Keratinocyte (primary cell): ENCODE data around the gene JPT2. TPM values are rescaled to one million over a fixed set of nuclear protein-coding genes. Genes with fewer than 3 reads are reported as not detected.

Experiments
- DNase-seq: peaks from one replicate; pipeline ENCODE4 v3.0.0-alpha.2; 2011; ENCODE audit warnings: low read depth, missing footprints, low spot score
- FAIRE-seq: peaks from 2 replicates; lab custom pipeline; 2011; peaks lifted over from hg19 to GRCh38; lab: Jason Lieb, UNC
- H2AFZ ChIP-seq: 2 replicates; pipeline ENCODE4 v1.6.0; 2012; ENCODE audit warnings: low read length, control low read depth, inconsistent platforms; ENCODE audit not compliant: control insufficient read depth
- H3K27ac ChIP-seq: 2 replicates; pipeline ENCODE4 v1.5.1; 2011; ENCODE audit warnings: low read length; ENCODE audit not compliant: control insufficient read depth, insufficient read depth
- H3K27me3 ChIP-seq: 3 replicates; pipeline ENCODE4 v1.6.0; 2011; ENCODE audit warnings: low read length; ENCODE audit not compliant: control insufficient read depth, insufficient read depth; ENCODE audit errors: extremely low read depth
- H3K36me3 ChIP-seq, 2 experiments: 2 replicates in 1 of 2; 3 replicates in 1 of 2; pipeline ENCODE4 v1.5.1; 2011; ENCODE audit warnings: low read length in 2 of 2, mild to moderate bottlenecking in 1 of 2; ENCODE audit not compliant: control insufficient read depth in 2 of 2, insufficient read depth in 2 of 2; ENCODE audit errors: extremely low read depth in 1 of 2
- H3K4me1 ChIP-seq: 3 replicates; pipeline ENCODE4 v1.5.1; 2011; ENCODE audit warnings: low read length; ENCODE audit not compliant: control insufficient read depth, insufficient read depth; ENCODE audit errors: extremely low read depth
- H3K4me2 ChIP-seq: 3 replicates; pipeline ENCODE4 v1.6.0; 2011; ENCODE audit warnings: low read depth, low read length; ENCODE audit not compliant: control insufficient read depth, insufficient read depth; ENCODE audit errors: extremely low read depth
- H3K4me3 ChIP-seq, 3 experiments: fragments of 200-600 bp in 1 of 3; sonication (generic) in 1 of 3; 2 replicates in 2 of 3; 3 replicates in 1 of 3; pipeline ENCODE4 v1.5.1; 2011 to 2016; ENCODE audit warnings: low read length in 3 of 3, mild to moderate bottlenecking in 3 of 3, control low read depth in 2 of 3, inconsistent platforms in 1 of 3, low read depth in 1 of 3, mixed read lengths in 1 of 3, mixed run types in 1 of 3, moderate library complexity in 1 of 3; ENCODE audit not compliant: control insufficient read depth in 2 of 3, insufficient read depth in 2 of 3; ENCODE audit errors: extremely low read depth in 1 of 3
- H3K79me2 ChIP-seq: 2 replicates; pipeline ENCODE4 v1.6.0; 2012; ENCODE audit warnings: low read length; ENCODE audit not compliant: control insufficient read depth, insufficient read depth
- H3K9ac ChIP-seq: 3 replicates; pipeline ENCODE4 v1.6.0; 2011; ENCODE audit warnings: low read length; ENCODE audit not compliant: control insufficient read depth, insufficient read depth; ENCODE audit errors: extremely low read depth
- H3K9me1 ChIP-seq: 3 replicates; pipeline ENCODE4 v1.6.0; 2011; ENCODE audit warnings: low read length; ENCODE audit not compliant: control insufficient read depth, insufficient read depth; ENCODE audit errors: extremely low read depth
- H3K9me3 ChIP-seq: 2 replicates; pipeline ENCODE4 v1.5.1; 2012; ENCODE audit warnings: low read depth, low read length; ENCODE audit not compliant: control insufficient read depth
- H4K20me1 ChIP-seq: 3 replicates; pipeline ENCODE4 v1.6.0; 2011; ENCODE audit warnings: low read length; ENCODE audit not compliant: control insufficient read depth, insufficient read depth; ENCODE audit errors: extremely low read depth
- EZH2 ChIP-seq: IDR thresholded peaks from one replicate; pipeline ENCODE4 v1.6.1; 2012; ENCODE audit warnings: inconsistent platforms, mild to moderate bottlenecking, low read length, moderate library complexity
- dilution Hi-C: fragments of 300-500 bp; cut with MboI; formaldehyde crosslinking; loops from one replicate; pipeline ENCODE4 v1.7.0; 2020; ENCODE audit warnings: low sequenced_read_pairs; ENCODE audit not compliant: extremely low pct_ligation_motif_present
- polyA plus RNA-seq, 5 experiments: library from polyadenylated mRNA; depleted of rRNA in 3 of 5; stranded (reverse) in 3 of 5; stranded (forward) in 1 of 5; unstranded in 1 of 5; fragments of >200 nt; gene quantifications; 1 replicate in 1 of 5; 2 replicates in 3 of 5; 3 replicates in 1 of 5; pipeline versions ENCODE4 v1.2.1 to v1.2.3, GENCODE V29; 2011 to 2012; ENCODE audit warnings: missing spikeins in 2 of 5, low read depth in 1 of 5, low replicate concordance in 1 of 5
- TF ChIP-seq, protein P1 (sequence below), 3 experiments: IDR thresholded peaks in 1 of 3; conservative IDR thresholded peaks in 1 of 3; optimal IDR thresholded peaks in 1 of 3; 2 replicates in 2 of 3; 3 replicates in 1 of 3; pipeline versions ENCODE3 to v1.5.1; 2011; ENCODE audit warnings: low read length in 3 of 3, mild to moderate bottlenecking in 3 of 3, moderate library complexity in 2 of 3, control low read depth in 1 of 3, inconsistent platforms in 1 of 3; ENCODE audit not compliant: insufficient read depth in 2 of 3; ENCODE audit errors: extremely low read depth in 1 of 3

The JPT2 gene
- polyA plus RNA-seq, 1 donor (not counting 4 experiments of a cell fraction or from before 2014, with no cell fraction given), result 166 TPM

- Histone ChIP-seq H3K9me1 (no peaks in the 10 kb centered on the region), H3K4me1 (peaks cover 7% of the 10 kb centered on the region), H3K4me2 (no peak overlapping the region), H2AFZ (no peak overlapping the region), H4K20me1 (peaks cover 3% of the 10 kb centered on the region), H3K79me2 (no peaks in the 10 kb centered on the region), H3K27me3 (no peaks in the 10 kb centered on the region), H3K9ac (no peak overlapping the region), H3K36me3 (peaks cover 44 to 56% of the 10 kb centered on the region in 2 experiments), H3K9me3 (no peaks in the 10 kb centered on the region), H3K27ac (no peak overlapping the region), H3K4me3 (no peak overlapping the region)
- no peak for TF ChIP-seq EZH2
- dilution Hi-C loops, result no loop called here
- FAIRE-seq, result no peak
- no peak for DNase-seq
Observed at GRCh38 chr16:1670866-1671265, 7.2 kb upstream of the JPT2 start.

- Histone ChIP-seq H3K4me2 (no peak overlapping the region), H3K9me1 (no peaks in the 10 kb centered on the region), H3K4me1 (peaks cover 10% of the 10 kb centered on the region), H3K79me2 (peaks cover 2% of the 10 kb centered on the region), H3K27ac (no peak overlapping the region), H3K27me3 (no peaks in the 10 kb centered on the region), H3K36me3 (peaks cover 36 to 42% of the 10 kb centered on the region in 2 experiments), H3K9me3 (no peaks in the 10 kb centered on the region), H2AFZ (no peak overlapping the region), H3K4me3 (no peak overlapping the region), H3K9ac (no peak overlapping the region), H4K20me1 (peaks cover 3% of the 10 kb centered on the region)
- FAIRE-seq (no peak), DNase-seq (no peak)
- dilution Hi-C loops, result no loop called here
- TF ChIP-seq EZH2, result no peak
- TF ChIP-seq, protein P1, sequence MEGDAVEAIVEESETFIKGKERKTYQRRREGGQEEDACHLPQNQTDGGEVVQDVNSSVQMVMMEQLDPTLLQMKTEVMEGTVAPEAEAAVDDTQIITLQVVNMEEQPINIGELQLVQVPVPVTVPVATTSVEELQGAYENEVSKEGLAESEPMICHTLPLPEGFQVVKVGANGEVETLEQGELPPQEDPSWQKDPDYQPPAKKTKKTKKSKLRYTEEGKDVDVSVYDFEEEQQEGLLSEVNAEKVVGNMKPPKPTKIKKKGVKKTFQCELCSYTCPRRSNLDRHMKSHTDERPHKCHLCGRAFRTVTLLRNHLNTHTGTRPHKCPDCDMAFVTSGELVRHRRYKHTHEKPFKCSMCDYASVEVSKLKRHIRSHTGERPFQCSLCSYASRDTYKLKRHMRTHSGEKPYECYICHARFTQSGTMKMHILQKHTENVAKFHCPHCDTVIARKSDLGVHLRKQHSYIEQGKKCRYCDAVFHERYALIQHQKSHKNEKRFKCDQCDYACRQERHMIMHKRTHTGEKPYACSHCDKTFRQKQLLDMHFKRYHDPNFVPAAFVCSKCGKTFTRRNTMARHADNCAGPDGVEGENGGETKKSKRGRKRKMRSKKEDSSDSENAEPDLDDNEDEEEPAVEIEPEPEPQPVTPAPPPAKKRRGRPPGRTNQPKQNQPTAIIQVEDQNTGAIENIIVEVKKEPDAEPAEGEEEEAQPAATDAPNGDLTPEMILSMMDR (optimal IDR thresholded peaks at IDR 0.05 in 1 of 3, IDR thresholded peaks at IDR 0.05 in 1 of 3, conservative IDR thresholded peaks at IDR 0.05 in 1 of 3; ENCODE audit: extremely low read depth in 1 of 3, insufficient read depth in 2 of 3, low read length in 3 of 3), result no peak
Observed at GRCh38 chr16:1673424-1674151, 4.5 kb upstream of the JPT2 start.
